ENCODE results near the gene AMFR. TPM values are rescaled to one million over a fixed set of nuclear protein-coding genes. Genes with fewer than 3 reads are reported as not detected.

The AMFR gene
- total and polyA plus RNA-seq, 2 of the 13 experiments (the other 11 are each of a cell fraction or from before 2014, with no cell fraction given): 52.9 to 108 TPM

DNA sequence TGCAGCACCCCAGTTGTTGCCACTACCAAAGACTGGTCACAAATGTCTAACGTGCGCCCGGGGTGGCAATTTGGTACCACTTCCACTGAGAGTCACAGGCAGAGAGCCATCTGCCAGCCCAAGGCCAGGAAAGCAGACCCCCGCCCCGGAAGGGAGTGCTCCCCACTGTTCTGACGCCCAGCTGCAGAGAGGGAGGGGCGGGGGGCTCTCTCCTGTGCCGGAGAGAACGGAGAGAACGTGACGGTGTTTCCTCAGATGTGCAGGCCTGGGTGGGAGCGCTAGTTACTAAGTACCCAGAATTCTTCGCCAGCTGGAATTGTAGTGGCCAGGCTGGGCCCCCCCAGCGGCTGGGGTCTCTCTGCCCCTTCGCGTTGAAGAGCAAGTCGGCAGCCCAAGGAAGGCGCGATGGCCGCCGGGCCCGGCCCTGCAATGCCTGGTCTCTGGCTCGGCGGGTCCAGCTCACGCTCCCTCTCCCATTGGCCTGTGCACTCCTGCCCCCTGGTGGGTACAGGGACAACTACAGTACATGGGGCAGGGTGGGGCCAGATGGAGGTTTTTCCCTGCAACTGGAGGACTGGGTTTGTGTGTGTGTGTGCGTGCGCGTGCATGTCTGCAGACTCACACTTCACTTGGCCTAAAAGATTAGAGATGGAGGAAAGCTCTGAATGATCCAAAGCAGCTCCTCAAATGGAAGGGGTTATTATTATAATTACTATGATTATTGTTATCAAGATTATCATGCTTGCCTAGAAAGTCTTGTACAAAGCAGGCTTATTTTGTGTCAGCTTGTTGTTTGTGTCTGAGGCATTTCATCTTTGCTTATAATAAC lies 107.1 kb downstream of the AMFR start (continued):
- TF ChIP-seq ZNF121 (CRISPR knock-in tag; IDR thresholded peaks at IDR 0.05): no peak; the same call in 1 of the 2 replicates
- 0 out of 2 replicates have a peak, but pooled peaks have one; percentile 16 for TF ChIP-seq GATAD2A (CRISPR knock-in tag; IDR thresholded peaks at IDR 0.05)
- no peak for TF ChIP-seq ZNF264 (CRISPR knock-in tag; IDR thresholded peaks at IDR 0.05)
- TF ChIP-seq MAFK (conservative IDR thresholded peaks at IDR 0.05 in 1 of 2, IDR thresholded peaks at IDR 0.05 in 1 of 2; ENCODE audit: low read length in 2 of 2): no peak
- 0 out of 2 replicates have a peak, but pooled peaks have one; percentile 53 for TF ChIP-seq MXD4 (CRISPR knock-in tag; IDR thresholded peaks at IDR 0.05)
- no peak for TF ChIP-seq ZBTB44 (CRISPR knock-in tag; IDR thresholded peaks at IDR 0.05)
- no peak for TF ChIP-seq ZNF251 (CRISPR knock-in tag; IDR thresholded peaks at IDR 0.05)
- TF ChIP-seq PBX2 (CRISPR knock-in tag; IDR thresholded peaks at IDR 0.05): no peak
- no peak for TF ChIP-seq KLF15 (CRISPR knock-in tag; IDR thresholded peaks at IDR 0.05; ENCODE audit: borderline replicate concordance)
- TF ChIP-seq STAG1 (CRISPR knock-in tag; IDR thresholded peaks at IDR 0.05): peak; percentile 98
- no peak for TF ChIP-seq ZNF24 (IDR thresholded peaks at IDR 0.05)
- no peak for TF ChIP-seq HHEX (CRISPR knock-in tag; IDR thresholded peaks at IDR 0.05)
- TF ChIP-seq GLMP (CRISPR knock-in tag; IDR thresholded peaks at IDR 0.05; ENCODE audit: borderline replicate concordance): no peak
- TF ChIP-seq, protein P1, sequence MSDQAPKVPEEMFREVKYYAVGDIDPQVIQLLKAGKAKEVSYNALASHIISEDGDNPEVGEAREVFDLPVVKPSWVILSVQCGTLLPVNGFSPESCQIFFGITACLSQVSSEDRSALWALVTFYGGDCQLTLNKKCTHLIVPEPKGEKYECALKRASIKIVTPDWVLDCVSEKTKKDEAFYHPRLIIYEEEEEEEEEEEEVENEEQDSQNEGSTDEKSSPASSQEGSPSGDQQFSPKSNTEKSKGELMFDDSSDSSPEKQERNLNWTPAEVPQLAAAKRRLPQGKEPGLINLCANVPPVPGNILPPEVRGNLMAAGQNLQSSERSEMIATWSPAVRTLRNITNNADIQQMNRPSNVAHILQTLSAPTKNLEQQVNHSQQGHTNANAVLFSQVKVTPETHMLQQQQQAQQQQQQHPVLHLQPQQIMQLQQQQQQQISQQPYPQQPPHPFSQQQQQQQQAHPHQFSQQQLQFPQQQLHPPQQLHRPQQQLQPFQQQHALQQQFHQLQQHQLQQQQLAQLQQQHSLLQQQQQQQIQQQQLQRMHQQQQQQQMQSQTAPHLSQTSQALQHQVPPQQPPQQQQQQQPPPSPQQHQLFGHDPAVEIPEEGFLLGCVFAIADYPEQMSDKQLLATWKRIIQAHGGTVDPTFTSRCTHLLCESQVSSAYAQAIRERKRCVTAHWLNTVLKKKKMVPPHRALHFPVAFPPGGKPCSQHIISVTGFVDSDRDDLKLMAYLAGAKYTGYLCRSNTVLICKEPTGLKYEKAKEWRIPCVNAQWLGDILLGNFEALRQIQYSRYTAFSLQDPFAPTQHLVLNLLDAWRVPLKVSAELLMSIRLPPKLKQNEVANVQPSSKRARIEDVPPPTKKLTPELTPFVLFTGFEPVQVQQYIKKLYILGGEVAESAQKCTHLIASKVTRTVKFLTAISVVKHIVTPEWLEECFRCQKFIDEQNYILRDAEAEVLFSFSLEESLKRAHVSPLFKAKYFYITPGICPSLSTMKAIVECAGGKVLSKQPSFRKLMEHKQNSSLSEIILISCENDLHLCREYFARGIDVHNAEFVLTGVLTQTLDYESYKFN (CRISPR knock-in tag; conservative IDR thresholded peaks at IDR 0.05): no peak
- TF ChIP-seq, protein P2, sequence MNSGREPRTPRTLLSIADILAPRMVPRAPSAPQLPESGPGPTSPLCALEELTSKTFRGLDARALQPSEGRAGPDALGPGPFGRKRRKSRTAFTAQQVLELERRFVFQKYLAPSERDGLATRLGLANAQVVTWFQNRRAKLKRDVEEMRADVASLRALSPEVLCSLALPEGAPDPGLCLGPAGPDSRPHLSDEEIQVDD (CRISPR knock-in tag; IDR thresholded peaks at IDR 0.05; ENCODE audit: borderline replicate concordance): no peak
- TF ChIP-seq KDM5B (CRISPR knock-in tag; IDR thresholded peaks at IDR 0.05; ENCODE audit: borderline replicate concordance): no peak
- no peak for TF ChIP-seq JUNB (CRISPR knock-in tag; IDR thresholded peaks at IDR 0.05; ENCODE audit: borderline replicate concordance)
- TF ChIP-seq ASH2L (IDR thresholded peaks at IDR 0.05; ENCODE audit: insufficient read length, low read depth, low read length): no peak
- peak; percentile 96 for TF ChIP-seq RAD21 (CRISPR knock-in tag; IDR thresholded peaks at IDR 0.05)
- no peak for TF ChIP-seq POLR2G (IDR thresholded peaks at IDR 0.05; ENCODE audit: low read depth, low read length)
- TF ChIP-seq KDM3A (CRISPR knock-in tag; IDR thresholded peaks at IDR 0.05; ENCODE audit: low read depth): no peak
- no peak for TF ChIP-seq ZNF138 (CRISPR knock-in tag; IDR thresholded peaks at IDR 0.05; ENCODE audit: low read depth)
- TF ChIP-seq ZNF850 (CRISPR knock-in tag; conservative IDR thresholded peaks at IDR 0.05): no peak
